Mesodermal cell (in vitro differentiated cells): ENCODE measurements around the gene NEURL2.
"Not testable (repeated sequence)": the region's sequence is repeated elsewhere in the genome, so short reads cannot be mapped to it uniquely, and the experiment has no call there.

ENCODE experiments used
- H3K27ac ChIP-seq: 2 replicates; pipeline ENCODE4 v1.7.0; 2013; ENCODE audit warnings: mild to moderate bottlenecking, low read depth, low read length, moderate library complexity; ENCODE audit not compliant: severe bottlenecking
- H3K36me3 ChIP-seq: 2 replicates; pipeline ENCODE4 v1.7.1; 2013; ENCODE audit warnings: mild to moderate bottlenecking, low read length, moderate library complexity; ENCODE audit not compliant: control insufficient read depth, insufficient read depth
- H3K4me1 ChIP-seq: one replicate; pipeline ENCODE4 v1.7.1; 2013; ENCODE audit warnings: mild to moderate bottlenecking, low read length; ENCODE audit not compliant: insufficient read depth, control insufficient read depth, poor library complexity, severe bottlenecking
- H3K4me3 ChIP-seq: 2 replicates; pipeline ENCODE4 v1.7.0; 2013; ENCODE audit warnings: low read length, control low read depth, mild to moderate bottlenecking; ENCODE audit not compliant: insufficient read depth, poor library complexity, severe bottlenecking; ENCODE audit errors: extremely low read depth
- H3K9me3 ChIP-seq: 2 replicates; pipeline ENCODE4 v1.7.1; 2013; ENCODE audit warnings: mild to moderate bottlenecking, low read length, moderate library complexity; ENCODE audit not compliant: control insufficient read depth
- WGBS, 2 experiments: methylation state at CpG; one replicate each; pipeline ENCODE4 v1.1.5; 2013; ENCODE audit warnings: missing lambda C conversion rate in 2 of 2; ENCODE audit not compliant: insufficient coverage in 2 of 2; 5-methylcytosine and 5-hydroxymethylcytosine counted together

Gene NEURL2

GRCh38 chr20:45908084-45908483 lies 17.1 kb upstream of the NEURL2 start:
- Histone ChIP-seq H3K4me1 (no peaks in the 10 kb centered on the region), H3K36me3 (peaks cover 67% of the 10 kb centered on the region), H3K4me3 (no peak overlapping the region), H3K27ac (no peak overlapping the region), H3K9me3 (no peaks in the 10 kb centered on the region)
- WGBS, 2 experiments = 97% methylated on average over 2 of the region's 2 CpGs

GRCh38 chr20:45907219-45907948 lies 16.4 kb upstream of the NEURL2 start:
- no peaks in the 10 kb centered on the region for H3K4me1 ChIP-seq
- H3K4me3 ChIP-seq = no peak overlapping the region
- H3K27ac ChIP-seq = no peak overlapping the region
- peaks cover 74% of the 10 kb centered on the region for H3K36me3 ChIP-seq
- WGBS, 2 experiments = 97 to 99% methylated on average over 15 to 17 of the region's 17 CpGs
- no peaks in the 10 kb centered on the region for H3K9me3 ChIP-seq

GRCh38 chr20:45905505-45906079 lies 14.6 kb upstream of the NEURL2 start:
- Histone ChIP-seq H3K4me1 (no peaks in the 10 kb centered on the region), H3K9me3 (no peaks in the 10 kb centered on the region), H3K27ac (no peak overlapping the region), H3K36me3 (peaks cover 90% of the 10 kb centered on the region), H3K4me3 (no peak overlapping the region)
- 91 to 95% methylated on average over 8 of the region's 8 CpGs for WGBS, 2 experiments

- 90 to 94% methylated on average over 9 to 11 of the region's 16 CpGs for WGBS, 2 experiments
- no peak overlapping the region for H3K27ac ChIP-seq
- no peaks in the 10 kb centered on the region for H3K9me3 ChIP-seq
- H3K4me3 ChIP-seq = no peak overlapping the region
- peaks cover 91% of the 10 kb centered on the region for H3K36me3 ChIP-seq
- H3K4me1 ChIP-seq = no peaks in the 10 kb centered on the region
Measured at GRCh38 chr20:45904583-45905504, 13.8 kb upstream of the NEURL2 start.

- no peak overlapping the region for H3K27ac ChIP-seq
- 94 to 97% methylated on average over 5 to 11 of the region's 14 CpGs for WGBS, 2 experiments
Measured at GRCh38 chr20:45902199-45902701, 11.2 kb upstream of the NEURL2 start.

GRCh38 chr20:45901332-45901731 lies 10.3 kb upstream of the NEURL2 start:
- not testable (repeated sequence) for H3K4me3 ChIP-seq, H3K9me3 ChIP-seq, H3K27ac ChIP-seq, H3K4me1 ChIP-seq
- H3K36me3 ChIP-seq = peaks cover 82% of the 10 kb centered on the region
- WGBS, 2 experiments = 89 to 100% methylated on average over 4 to 6 of the region's 6 CpGs

More at GRCh38 chr20:45902199-45902701, 11.2 kb upstream of the NEURL2 start:
- no peaks in the 10 kb centered on the region for H3K9me3 ChIP-seq
- no peak overlapping the region for H3K4me3 ChIP-seq
- peaks cover 87% of the 10 kb centered on the region for H3K36me3 ChIP-seq
- no peaks in the 10 kb centered on the region for H3K4me1 ChIP-seq

GRCh38 chr20:45899046-45899835 lies 8.2 kb upstream of the NEURL2 start:
- 90 to 97% methylated on average over 2 to 3 of the region's 13 CpGs for WGBS, 2 experiments
- Histone ChIP-seq H3K36me3 (peaks cover 66% of the 10 kb centered on the region), H3K27ac (no peak overlapping the region), H3K4me1 (no peaks in the 10 kb centered on the region), H3K4me3 (no peak overlapping the region), H3K9me3 (no peaks in the 10 kb centered on the region)

GRCh38 chr20:45898285-45898684 lies 7.3 kb upstream of the NEURL2 start:
- Histone ChIP-seq H3K27ac (no peak overlapping the region), H3K4me1 (no peaks in the 10 kb centered on the region), H3K9me3 (no peaks in the 10 kb centered on the region), H3K4me3 (no peak overlapping the region), H3K36me3 (peaks cover 66% of the 10 kb centered on the region)
- WGBS, 2 experiments = 86 to 90% methylated on average over 10 to 12 of the region's 12 CpGs

- Histone ChIP-seq H3K9me3 (no peaks in the 10 kb centered on the region), H3K4me1 (no peaks in the 10 kb centered on the region), H3K27ac (no peak overlapping the region), H3K4me3 (no peak overlapping the region), H3K36me3 (peaks cover 64% of the 10 kb centered on the region)
- 85 to 96% methylated on average over 6 to 7 of the region's 7 CpGs for whole genome bisulfite sequencing, 2 experiments
Measured at GRCh38 chr20:45897692-45898091, 6.7 kb upstream of the NEURL2 start.

- Histone ChIP-seq H3K27ac (no peak overlapping the region), H3K9me3 (no peaks in the 10 kb centered on the region), H3K4me1 (no peaks in the 10 kb centered on the region), H3K36me3 (peaks cover 60% of the 10 kb centered on the region), H3K4me3 (no peak overlapping the region)
- no CpG with 5 or more reads among the region's 2 CpGs for WGBS, 2 experiments
Measured at GRCh38 chr20:45897289-45897688, 6.3 kb upstream of the NEURL2 start.
